ENCODE results near the gene SOX5. TPM values are rescaled to one million over a fixed set of nuclear protein-coding genes. Genes with fewer than 3 reads are reported as not detected.

SOX5 gene
- total and polyA plus RNA-seq, 2 experiments from 2014 or later, result 1.0 to 4.7 TPM

- Mint-ChIP-seq H3K4me3 (no peak overlapping the region), H3K27me3 (ENCODE audit: insufficient read depth, low read depth, poor library complexity) (peaks cover 1% of the 10 kb centered on the region), H3K4me1 (no peaks in the 10 kb centered on the region), H3K36me3 (ENCODE audit: low read depth) (no peaks in the 10 kb centered on the region), H3K27ac (no peak overlapping the region), H3K9me3 (no peaks in the 10 kb centered on the region)
- peaks cover 7% of the 10 kb centered on the region; the same call in 1 of the 2 replicates for H3K4me1 ChIP-seq (ENCODE audit: insufficient read depth)
- peak overlapping the region; percentile 64 for H2AFZ ChIP-seq
- peak; percentile 74 for ATAC-seq
- peak overlapping the region; percentile 59 for H3K4me3 ChIP-seq
- DNase-seq (ENCODE audit: low spot score), result peak; percentile 42
- H3K27ac ChIP-seq (ENCODE audit: low read depth), result no peak overlapping the region
- H4K20me1 ChIP-seq (replicated peaks; ENCODE audit: insufficient read depth), result no peaks in the 10 kb centered on the region
- peaks cover 34% of the 10 kb centered on the region for H3K27me3 ChIP-seq (ENCODE audit: insufficient read depth)
- no peaks in the 10 kb centered on the region for H3K9me2 ChIP-seq (ENCODE audit: insufficient read depth)
- no peaks in the 10 kb centered on the region for H3K79me2 ChIP-seq (replicated peaks; ENCODE audit: insufficient read depth)
- no peaks in the 10 kb centered on the region for H3K36me3 ChIP-seq (ENCODE audit: insufficient read depth)
- H3K4me2 ChIP-seq, result peak overlapping the region; percentile 89
- H3F3A ChIP-seq (replicated peaks; ENCODE audit: low read depth), result no peaks in the 10 kb centered on the region
- no peak for TF ChIP-seq ZNF462 (CRISPR knock-in tag; IDR thresholded peaks at IDR 0.05)
- no peak for TF ChIP-seq POLR2AphosphoS5 (IDR thresholded peaks at IDR 0.05; ENCODE audit: low read depth)
- no peak for TF ChIP-seq ETS1 (IDR thresholded peaks at IDR 0.05)
- TF ChIP-seq JUNB (IDR thresholded peaks at IDR 0.05; ENCODE audit: unreplicated experiment), result no peak
- no peak for TF ChIP-seq ZNF114 (CRISPR knock-in tag; IDR thresholded peaks at IDR 0.05)
- TF ChIP-seq CTCF (conservative IDR thresholded peaks at IDR 0.05; ENCODE audit: low read depth in 2 of 2), result no peak
- no peak for TF ChIP-seq STAT1 (IDR thresholded peaks at IDR 0.05; ENCODE audit: unreplicated experiment)
- no peak for TF ChIP-seq REST (IDR thresholded peaks at IDR 0.05; ENCODE audit: unreplicated experiment)
- TF ChIP-seq CREB1 (CRISPR knock-in tag; IDR thresholded peaks at IDR 0.05; ENCODE audit: low read depth), result no peak
- TF ChIP-seq EZH2phosphoT487 (IDR thresholded peaks at IDR 0.05; ENCODE audit: unreplicated experiment), result no peak
- TF ChIP-seq NANOG (IDR thresholded peaks at IDR 0.05; ENCODE audit: borderline replicate concordance), result no peak
- no peak for TF ChIP-seq EZH2 (IDR thresholded peaks at IDR 0.05; ENCODE audit: low read depth, unreplicated experiment)
- no peak for TF ChIP-seq ZNF331 (CRISPR knock-in tag; IDR thresholded peaks at IDR 0.05; ENCODE audit: low read depth)
Observed at GRCh38 chr12:23950210-23950774, 822 bp upstream of the SOX5 start.
